Esophagus squamous epithelium (tissue), 4 donors: ENCODE results near the gene BCL2L11.

ENCODE experiments used
- CTCF ChIP-seq, 6 experiments: fragments of 450-650 bp in 4 of 6; fragments of 200-600 bp in 2 of 6; sonication (generic) in 2 of 6; IDR thresholded peaks; one replicate each; pipeline ENCODE4 v1.5.1; 2016 to 2019; ENCODE audit warnings: antibody characterized with exemption in 6 of 6, mild to moderate bottlenecking in 4 of 6, moderate library complexity in 4 of 6
- POLR2A ChIP-seq, 4 donors: fragments of 450-650 bp; IDR thresholded peaks; one replicate each; pipeline ENCODE4 v1.6.1; 2017; ENCODE audit warnings: antibody characterized with exemption in 4 of 4, mild to moderate bottlenecking in 4 of 4, moderate library complexity in 3 of 4

GRCh38 chr2:111145951-111146350, 25.2 kb downstream of the BCL2L11 start:
- TF ChIP-seq CTCF (IDR thresholded peaks at IDR 0.05) (no peak), POLR2A (IDR thresholded peaks at IDR 0.05) (no peak)
